ENCODE measurements around the gene CDH1. TPM values are rescaled to one million over a fixed set of nuclear protein-coding genes. Genes with fewer than 3 reads are reported as not detected.

Gene CDH1
- total RNA-seq, 1 donor = under 0.01 TPM

DNA sequence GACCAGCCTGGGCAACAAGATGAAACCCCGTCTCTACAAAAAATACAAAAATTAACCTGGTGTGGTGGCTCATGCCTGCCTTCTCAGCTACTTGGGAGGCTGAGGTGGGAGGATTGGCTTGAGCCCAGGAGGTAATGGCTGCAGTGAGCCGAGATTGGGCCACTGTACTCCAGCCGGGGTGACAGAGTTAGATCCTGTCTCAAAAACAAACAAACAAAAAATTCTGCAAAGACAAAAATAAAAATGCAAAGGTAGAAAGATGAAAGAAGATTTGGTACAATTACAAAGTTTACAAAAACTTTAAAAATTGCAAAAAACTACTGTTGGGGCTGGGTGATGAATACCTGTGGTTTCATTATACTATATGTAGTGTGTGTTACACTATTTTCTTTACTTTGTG lies 5.5 kb upstream of the CDH1 start:
- DNase-seq (ENCODE audit: low read depth) = no peak
- TF ChIP-seq, protein P1, sequence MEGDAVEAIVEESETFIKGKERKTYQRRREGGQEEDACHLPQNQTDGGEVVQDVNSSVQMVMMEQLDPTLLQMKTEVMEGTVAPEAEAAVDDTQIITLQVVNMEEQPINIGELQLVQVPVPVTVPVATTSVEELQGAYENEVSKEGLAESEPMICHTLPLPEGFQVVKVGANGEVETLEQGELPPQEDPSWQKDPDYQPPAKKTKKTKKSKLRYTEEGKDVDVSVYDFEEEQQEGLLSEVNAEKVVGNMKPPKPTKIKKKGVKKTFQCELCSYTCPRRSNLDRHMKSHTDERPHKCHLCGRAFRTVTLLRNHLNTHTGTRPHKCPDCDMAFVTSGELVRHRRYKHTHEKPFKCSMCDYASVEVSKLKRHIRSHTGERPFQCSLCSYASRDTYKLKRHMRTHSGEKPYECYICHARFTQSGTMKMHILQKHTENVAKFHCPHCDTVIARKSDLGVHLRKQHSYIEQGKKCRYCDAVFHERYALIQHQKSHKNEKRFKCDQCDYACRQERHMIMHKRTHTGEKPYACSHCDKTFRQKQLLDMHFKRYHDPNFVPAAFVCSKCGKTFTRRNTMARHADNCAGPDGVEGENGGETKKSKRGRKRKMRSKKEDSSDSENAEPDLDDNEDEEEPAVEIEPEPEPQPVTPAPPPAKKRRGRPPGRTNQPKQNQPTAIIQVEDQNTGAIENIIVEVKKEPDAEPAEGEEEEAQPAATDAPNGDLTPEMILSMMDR (IDR thresholded peaks at IDR 0.05; ENCODE audit: insufficient read depth, low read depth, low read length) = no peak
- no peak overlapping the region for H3K4me3 ChIP-seq (ENCODE audit: low read depth, low read length)

DNA sequence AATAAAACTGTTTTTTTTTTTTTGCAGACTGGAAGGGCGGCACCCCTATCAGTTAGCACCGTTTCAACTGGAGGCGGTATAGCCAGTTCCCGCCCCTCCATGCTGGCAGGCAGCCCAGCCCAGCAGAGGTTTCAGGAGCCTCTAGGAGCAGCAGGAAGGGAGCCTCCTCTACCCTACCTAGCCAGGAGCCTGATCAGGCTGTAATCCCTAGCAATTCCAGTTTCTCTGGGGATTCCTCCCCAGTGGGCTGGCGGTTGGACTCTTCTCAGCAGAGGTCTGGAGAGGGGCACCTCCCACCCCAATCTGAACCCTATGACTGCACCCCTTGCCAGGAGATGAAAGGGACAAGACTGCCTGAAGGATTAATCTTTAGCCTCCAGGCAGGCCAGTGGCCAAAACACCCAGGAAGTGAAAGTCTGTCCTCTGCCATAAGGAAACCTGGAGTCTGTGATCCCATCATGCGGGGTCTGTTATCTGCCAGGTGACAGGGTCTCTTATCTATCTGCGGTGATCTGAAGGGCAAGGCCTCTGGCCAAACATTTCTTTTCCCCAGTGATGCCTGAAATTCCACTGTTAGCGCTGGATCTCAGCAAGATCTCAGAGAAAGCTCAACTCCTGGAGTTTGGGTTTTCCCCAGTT lies 4.9 kb upstream of the CDH1 start:
- DNase-seq (ENCODE audit: low read depth) = no peak
- TF ChIP-seq, protein P1 (IDR thresholded peaks at IDR 0.05; ENCODE audit: insufficient read depth, low read depth, low read length) = no peak
- no peak overlapping the region for H3K4me3 ChIP-seq (ENCODE audit: low read depth, low read length)

DNA sequence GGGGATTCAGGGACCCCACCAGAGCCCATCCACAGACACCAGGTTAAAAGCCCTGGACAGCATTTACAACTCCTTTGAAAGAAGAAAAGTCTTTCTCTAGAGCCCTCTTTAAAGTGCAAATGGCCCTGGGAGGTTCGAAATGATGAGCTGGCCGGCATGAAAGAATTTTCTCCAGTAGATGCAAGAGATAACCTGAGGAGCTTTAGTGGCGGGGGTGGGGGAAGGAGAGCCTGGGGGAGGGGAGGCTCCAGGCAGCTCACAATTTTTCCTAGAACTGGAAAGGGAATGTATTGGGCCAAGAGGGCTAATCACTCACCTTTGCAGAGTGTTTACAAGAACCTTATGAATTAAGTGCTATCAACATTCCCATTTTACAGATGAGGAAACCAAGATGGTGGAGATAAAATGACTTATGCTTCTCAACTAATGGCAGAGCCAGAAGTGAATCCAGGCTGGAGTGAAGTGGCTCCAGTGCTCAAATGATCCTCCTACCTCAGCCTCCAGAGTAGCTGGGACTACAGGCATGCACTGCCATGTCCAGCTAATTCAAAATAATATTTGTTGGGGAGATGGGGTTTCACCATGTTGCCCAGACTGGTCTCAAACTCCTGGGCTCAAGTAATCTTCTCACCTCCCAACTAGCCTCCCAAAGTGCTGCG lies 4.2 kb upstream of the CDH1 start:
- DNase-seq (ENCODE audit: low read depth) = no peak
- TF ChIP-seq, protein P1 (IDR thresholded peaks at IDR 0.05; ENCODE audit: insufficient read depth, low read depth, low read length) = no peak
- no peak overlapping the region for H3K4me3 ChIP-seq (ENCODE audit: low read depth, low read length)

DNA sequence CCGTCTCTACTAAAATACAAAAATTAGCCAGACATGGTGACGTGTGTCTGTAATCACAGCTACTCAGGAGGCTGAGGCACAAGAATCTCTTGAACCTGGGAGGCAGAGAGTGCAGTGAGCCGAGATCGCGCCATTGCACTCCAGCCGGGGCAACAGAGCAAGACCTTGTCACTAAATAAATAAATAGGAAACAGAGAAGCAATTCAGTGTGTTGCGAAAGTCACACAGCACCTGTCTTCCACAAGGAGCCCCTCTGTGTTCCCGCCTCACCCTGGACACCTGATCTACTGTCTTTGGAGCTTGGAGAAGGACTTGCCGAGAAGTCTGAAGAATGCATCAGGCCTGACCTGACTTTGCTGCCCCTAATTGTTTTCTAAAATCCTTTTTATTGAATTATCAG lies 3.5 kb upstream of the CDH1 start:
- no peak for DNase-seq (ENCODE audit: low read depth)
- H3K4me3 ChIP-seq (ENCODE audit: low read depth, low read length) = no peak overlapping the region
- TF ChIP-seq, protein P1 (IDR thresholded peaks at IDR 0.05; ENCODE audit: insufficient read depth, low read depth, low read length) = no peak

DNA sequence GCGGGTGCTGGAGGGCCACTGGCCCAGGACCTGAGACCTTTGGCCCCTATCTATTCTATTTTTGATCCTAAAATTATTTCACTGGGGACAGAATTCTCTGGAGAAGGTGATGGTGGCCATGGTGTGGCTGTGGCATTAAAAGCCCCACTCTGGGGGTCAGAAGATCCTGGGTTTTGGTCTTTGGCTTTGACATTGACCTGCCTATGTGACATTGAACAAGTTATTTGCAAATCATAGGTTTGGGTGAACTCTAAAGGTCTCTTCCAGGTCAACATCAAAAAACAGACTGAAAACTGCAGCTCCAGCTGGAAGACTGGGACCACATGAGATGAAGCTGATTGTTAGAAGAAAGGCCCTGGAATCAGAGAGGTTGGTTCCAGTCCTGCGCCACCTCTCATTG lies 2.3 kb upstream of the CDH1 start:
- no peak for DNase-seq (ENCODE audit: low read depth)
- TF ChIP-seq, protein P1 (IDR thresholded peaks at IDR 0.05; ENCODE audit: insufficient read depth, low read depth, low read length) = no peak
- no peak overlapping the region for H3K4me3 ChIP-seq (ENCODE audit: low read depth, low read length)

DNA sequence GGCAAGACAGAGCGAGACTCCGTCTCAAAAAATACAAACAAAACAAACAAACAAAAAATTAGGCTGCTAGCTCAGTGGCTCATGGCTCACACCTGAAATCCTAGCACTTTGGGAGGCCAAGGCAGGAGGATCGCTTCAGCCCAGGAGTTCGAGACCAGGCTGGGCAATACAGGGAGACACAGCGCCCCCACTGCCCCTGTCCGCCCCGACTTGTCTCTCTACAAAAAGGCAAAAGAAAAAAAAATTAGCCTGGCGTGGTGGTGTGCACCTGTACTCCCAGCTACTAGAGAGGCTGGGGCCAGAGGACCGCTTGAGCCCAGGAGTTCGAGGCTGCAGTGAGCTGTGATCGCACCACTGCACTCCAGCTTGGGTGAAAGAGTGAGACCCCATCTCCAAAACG lies 531 bp upstream of the CDH1 start:
- H3K4me3 ChIP-seq (ENCODE audit: low read depth, low read length) = no peak overlapping the region
- TF ChIP-seq, protein P1 (IDR thresholded peaks at IDR 0.05; ENCODE audit: insufficient read depth, low read depth, low read length) = no peak
- no peak for DNase-seq (ENCODE audit: low read depth)

All from fibroblast of villous mesenchyme (primary cell).